ENCODE data around the gene MED13L.

Gene MED13L

GRCh38 chr12:116319233-116319897 is 41.9 kb upstream of the MED13L start:
- peak; percentile 4; the same call in 2 of the 3 replicates for ATAC-seq
- TF ChIP-seq BACH2 (CRISPR knock-in tag; IDR thresholded peaks at IDR 0.05; ENCODE audit: borderline replicate concordance) (no peak), POU6F1 (CRISPR knock-in tag; IDR thresholded peaks at IDR 0.05; ENCODE audit: borderline replicate concordance, low read depth) (no peak), ZNF70 (CRISPR knock-in tag; IDR thresholded peaks at IDR 0.05) (no peak), ZFP30 (CRISPR knock-in tag; IDR thresholded peaks at IDR 0.05) (no peak), SNAI2 (CRISPR knock-in tag; IDR thresholded peaks at IDR 0.05) (no peak), ZNF565 (CRISPR knock-in tag; conservative IDR thresholded peaks at IDR 0.05; ENCODE audit: low read depth) (no peak), CSRNP3 (CRISPR knock-in tag; IDR thresholded peaks at IDR 0.05) (no peak), OSR1 (CRISPR knock-in tag; IDR thresholded peaks at IDR 0.05) (no peak), ISL1 (CRISPR knock-in tag; IDR thresholded peaks at IDR 0.05) (no peak), RARB (CRISPR knock-in tag; IDR thresholded peaks at IDR 0.05) (no peak), ZC3H10 (CRISPR knock-in tag; IDR thresholded peaks at IDR 0.05) (no peak), TOX (CRISPR knock-in tag; IDR thresholded peaks at IDR 0.05; ENCODE audit: borderline replicate concordance) (no peak), ARNTL (CRISPR knock-in tag; IDR thresholded peaks at IDR 0.05; ENCODE audit: borderline replicate concordance, low read depth) (no peak), CREB5 (CRISPR knock-in tag; IDR thresholded peaks at IDR 0.05; ENCODE audit: low read depth) (no peak)

GRCh38 chr12:116318576-116319232 is 41.2 kb upstream of the MED13L start:
- ATAC-seq: peak; percentile 8

More at GRCh38 chr12:116318576-116319232, 41.2 kb upstream of the MED13L start:
- no peak for TF ChIP-seq BACH2 (CRISPR knock-in tag; IDR thresholded peaks at IDR 0.05; ENCODE audit: borderline replicate concordance)
- TF ChIP-seq CREB5 (CRISPR knock-in tag; IDR thresholded peaks at IDR 0.05; ENCODE audit: low read depth): no peak
- TF ChIP-seq ESRRG (CRISPR knock-in tag; IDR thresholded peaks at IDR 0.05): no peak
- no peak for TF ChIP-seq TCF4 (CRISPR knock-in tag; IDR thresholded peaks at IDR 0.05; ENCODE audit: borderline replicate concordance)
- no peak for TF ChIP-seq ZFP30 (CRISPR knock-in tag; IDR thresholded peaks at IDR 0.05)
- TF ChIP-seq PATZ1 (CRISPR knock-in tag; IDR thresholded peaks at IDR 0.05; ENCODE audit: borderline replicate concordance): no peak
- no peak for TF ChIP-seq ZNF565 (CRISPR knock-in tag; conservative IDR thresholded peaks at IDR 0.05; ENCODE audit: low read depth)
- no peak for TF ChIP-seq ARNTL (CRISPR knock-in tag; IDR thresholded peaks at IDR 0.05; ENCODE audit: borderline replicate concordance, low read depth)
- no peak for TF ChIP-seq TSHZ2 (CRISPR knock-in tag; IDR thresholded peaks at IDR 0.05)
- no peak for TF ChIP-seq CSDC2 (CRISPR knock-in tag; IDR thresholded peaks at IDR 0.05)
- no peak for TF ChIP-seq ZNF8 (CRISPR knock-in tag; IDR thresholded peaks at IDR 0.05)
- no peak for TF ChIP-seq GLIS3 (CRISPR knock-in tag; IDR thresholded peaks at IDR 0.05)
- TF ChIP-seq ZC3H10 (CRISPR knock-in tag; IDR thresholded peaks at IDR 0.05): no peak
- no peak for TF ChIP-seq ZNF70 (CRISPR knock-in tag; IDR thresholded peaks at IDR 0.05)
- TF ChIP-seq ZFP3 (CRISPR knock-in tag; IDR thresholded peaks at IDR 0.05): no peak
- TF ChIP-seq TOX (CRISPR knock-in tag; IDR thresholded peaks at IDR 0.05; ENCODE audit: borderline replicate concordance): no peak
- no peak for TF ChIP-seq CSRNP3 (CRISPR knock-in tag; IDR thresholded peaks at IDR 0.05)
- TF ChIP-seq PPARA (CRISPR knock-in tag; IDR thresholded peaks at IDR 0.05; ENCODE audit: borderline replicate concordance): no peak
- no peak for TF ChIP-seq SNAI2 (CRISPR knock-in tag; IDR thresholded peaks at IDR 0.05)
- TF ChIP-seq POU6F1 (CRISPR knock-in tag; IDR thresholded peaks at IDR 0.05; ENCODE audit: borderline replicate concordance, low read depth): no peak
